ENCODE data around the gene ATF5. TPM values are rescaled to one million over a fixed set of nuclear protein-coding genes. Genes with fewer than 3 reads are reported as not detected.

ATF5 gene
- total and polyA plus RNA-seq, 10 of the 15 experiments (the other 5 are each of a cell fraction or from before 2014, with no cell fraction given), result 9.1 to 133 (median 24.0) TPM

GRCh38 chr19:49894879-49895565, 34.0 kb upstream of the ATF5 start:
- Histone ChIP-seq H3K27ac (ENCODE audit: control insufficient read depth, insufficient read depth) (peak overlapping the region; percentile 91), H3K27me3 (replicated peaks in 1 of 2; ENCODE audit: control insufficient read depth in 2 of 2, insufficient read depth in 2 of 2, low read length in 1 of 2) (no peaks in the 10 kb centered on the region), H3K79me2 (ENCODE audit: control insufficient read depth, insufficient read depth, low read length) (peaks cover 45% of the 10 kb centered on the region), H2AFZ (ENCODE audit: control insufficient read depth, low read depth, low read length) (no peak overlapping the region; the same call in 1 of the 2 replicates), H3K4me2 (ENCODE audit: control insufficient read depth, insufficient read depth) (peak overlapping the region; percentile 86), H4K20me1 (ENCODE audit: control insufficient read depth, insufficient read depth) (no peaks in the 10 kb centered on the region), H3K4me3 (peak overlapping the region; percentile 77), H3K4me1 (ENCODE audit: control insufficient read depth, insufficient read depth, low read length) (peaks cover 39% of the 10 kb centered on the region), H3K36me3 (ENCODE audit: control insufficient read depth in 2 of 2, insufficient read depth in 2 of 2, low read length in 1 of 2) (peaks cover 0 to 3% of the 10 kb centered on the region in 2 experiments; a peak in 3 of 4 replicates), H3K9me3 (replicated peaks; ENCODE audit: control insufficient read depth, insufficient read depth, low read length) (no peaks in the 10 kb centered on the region; the same call in 2 of the 3 replicates), H3K9ac (ENCODE audit: control insufficient read depth, insufficient read depth, low read length) (peak overlapping the region; percentile 78)
- CTCF ChIA-PET, result interaction anchor here (0.8 to 6.3 kb wide), 7 partner anchors 9 to 88 kb away, joined by 3 to 71 read pairs (median 4); partner anchors contain the start of genes ATF5 and NUP62
- DNase-seq (ENCODE audit: low read depth, low spot score), result no peak
- peak; percentile 62 for FAIRE-seq
- RAD21 ChIA-PET (ENCODE audit: unreplicated experiment), result interaction anchor here (1.1 to 5.4 kb wide), 6 partner anchors 8 to 33 kb away, joined by 3 to 66 read pairs (median 10); partner anchors contain the start of genes ATF5 and NUP62
- 21% methylated on average over 17 of the region's 17 CpGs for WGBS (ENCODE audit: insufficient coverage, insufficient replicate concordance, low lambda C conversion rate, missing lambda C conversion rate)
- BruUV-seq (replicated peaks), result no TSS peak
- POLR2A ChIA-PET, result interaction anchor here (0.5 to 8.2 kb wide), 12 partner anchors 9 to 525 kb away, joined by 3 to 116 read pairs (median 6); partner anchors contain the start of genes AKT1S1, ATF5, NUP62 and TBC1D17
- SMC1A ChIA-PET (ENCODE audit: uncharacterized antibody, unreplicated experiment), result interaction anchor here (1.2 to 7.3 kb wide), 5 partner anchors 10 to 33 kb away, joined by 3 to 110 read pairs (median 9); partner anchors contain the start of genes ATF5 and NUP62
- in situ Hi-C loops (cut with MboI) (loop anchor here (25.0 kb wide), 1 partner anchor 1258 kb away; the partner anchor contains the start of genes CA11 and DBP), intact Hi-C loops (cut with micrococcal nuclease; ENCODE audit: unreplicated experiment) (no loop called here)
- peak; percentile 54 for ATAC-seq
- TF ChIP-seq LARP7 (IDR thresholded peaks at IDR 0.05) (0 out of 2 replicates have a peak, but pooled peaks have one; percentile 49), TCF3 (IDR thresholded peaks at IDR 0.05; ENCODE audit: borderline replicate concordance, insufficient read depth, low read depth, low read length) (no peak), KDM1A (IDR thresholded peaks at IDR 0.05; ENCODE audit: borderline replicate concordance) (no peak), CBX3 (IDR thresholded peaks at IDR 0.05; ENCODE audit: borderline replicate concordance, low read depth) (no peak), SREBF2 (IDR thresholded peaks at IDR 0.05; ENCODE audit: low read length) (no peak), RELB (IDR thresholded peaks at IDR 0.05; ENCODE audit: low read depth) (peak; percentile 78), NRF1 (conservative IDR thresholded peaks at IDR 0.05; ENCODE audit: low read depth, low read length) (no peak), ASH2L (IDR thresholded peaks at IDR 0.05; ENCODE audit: borderline replicate concordance, low read depth) (no peak), ZZZ3 (IDR thresholded peaks at IDR 0.05; ENCODE audit: control insufficient read depth, insufficient read length, low read depth) (no peak), HDAC6 (IDR thresholded peaks at IDR 0.05; ENCODE audit: unreplicated experiment) (no peak), ATF3 (IDR thresholded peaks at IDR 0.05; ENCODE audit: borderline replicate concordance, extremely low read depth, low read depth, low read length) (no peak), NKRF (conservative IDR thresholded peaks at IDR 0.05) (no peak), SPI1 (IDR thresholded peaks at IDR 0.05; ENCODE audit: borderline replicate concordance, insufficient read depth, low read depth, low read length) (peak; percentile 73; the same call in 1 of the 2 replicates), NFYA (IDR thresholded peaks at IDR 0.05; ENCODE audit: borderline replicate concordance, low read depth, low read length) (no peak), EP300 (IDR thresholded peaks at IDR 0.05; ENCODE audit: borderline replicate concordance in 1 of 2, control insufficient read depth in 1 of 2, low read depth in 2 of 2, low read length in 2 of 2) (peak; percentile 74 to 76; a peak in 3 of 4 replicates), NR2C1 (IDR thresholded peaks at IDR 0.05) (no peak)
